Lung (tissue), 12 donors: ENCODE data around the gene PARVA. TPM values are rescaled to one million over a fixed set of nuclear protein-coding genes. Genes with fewer than 3 reads are reported as not detected.

Experiments used
- ATAC-seq: fragments of 200-7000 bp; cut with Tn5 transposase; one replicate; pipeline ENCODE4 v1.9.1; 2020; ENCODE audit warnings: moderate number of reproducible peaks; ENCODE audit not compliant: insufficient read depth, low FRiP score
- DNase-seq, 3 donors: peaks; one replicate each; pipeline ENCODE4 v3.0.0-alpha.2; 2013 to 2017
- H3K27ac ChIP-seq, 2 donors: one replicate each; pipeline ENCODE4 v1.5.1; 2013; ENCODE audit warnings: mild to moderate bottlenecking in 2 of 2, moderate library complexity in 2 of 2, control low read depth in 1 of 2, inconsistent platforms in 1 of 2, low read depth in 1 of 2, low read length in 1 of 2
- H3K27me3 ChIP-seq, 3 donors: one replicate each; pipeline ENCODE4 v1.5.1; 2013; ENCODE audit warnings: low read length in 2 of 3; ENCODE audit not compliant: control insufficient read depth in 3 of 3, insufficient read depth in 3 of 3
- H3K36me3 ChIP-seq, 4 donors: one replicate each; pipeline ENCODE4 v1.5.1; 2013; ENCODE audit warnings: low read length in 4 of 4, mild to moderate bottlenecking in 1 of 4, moderate library complexity in 1 of 4; ENCODE audit not compliant: control insufficient read depth in 4 of 4, insufficient read depth in 4 of 4
- H3K4me1 ChIP-seq, 5 donors: one replicate each; pipeline ENCODE4 v1.5.1; 2013; ENCODE audit warnings: low read length in 5 of 5, mild to moderate bottlenecking in 2 of 5, moderate library complexity in 1 of 5; ENCODE audit not compliant: control insufficient read depth in 5 of 5, insufficient read depth in 5 of 5
- H3K4me3 ChIP-seq: one replicate; pipeline ENCODE4 v1.5.1; 2013; ENCODE audit warnings: mild to moderate bottlenecking, control low read depth, moderate library complexity
- H3K9ac ChIP-seq, 2 donors: one replicate each; pipeline ENCODE4 v1.5.1; 2013; ENCODE audit warnings: low read length in 2 of 2, control low read depth in 1 of 2; ENCODE audit not compliant: insufficient read depth in 1 of 2
- H3K9me3 ChIP-seq, 4 donors: one replicate each; pipeline ENCODE4 v1.5.1; 2013; ENCODE audit warnings: low read length in 3 of 4, mild to moderate bottlenecking in 1 of 4, moderate library complexity in 1 of 4; ENCODE audit not compliant: control insufficient read depth in 4 of 4, insufficient read depth in 3 of 4
- CTCF ChIP-seq: IDR thresholded peaks from 2 replicates; pipeline ENCODE4 v1.5.1; 2012; ENCODE audit warnings: mild to moderate bottlenecking; ENCODE audit errors: control extremely low read depth, extremely low read depth
- WGBS, 2 donors: extraction: QIAGEN DNeasy Blood & Tissue Kit; methylation state at CpG; one replicate each; pipeline ENCODE4 v1.1.7; 2013; 5-methylcytosine and 5-hydroxymethylcytosine counted together
- polyA plus RNA-seq, 2 donors: library from polyadenylated mRNA; stranded (reverse); fragments of 200-250 nt; gene quantifications; one replicate each; pipeline ENCODE4 v1.2.1, GENCODE V29; 2013
- total RNA-seq, 2 donors: library from RNA; depleted of rRNA in 1 of 2; stranded (reverse); fragments of >200 nt in 1 of 2; gene quantifications; one replicate each; pipeline ENCODE4 v1.2.1, GENCODE V29; 2014 to 2021
- donor health status: control.
- donor health status: control.
- donor health status: Bipolar disorder and iron deficiency.
- donor health status: healthy.
- donor health status: DM: yes; HTN: yes; CAD: no.

PARVA gene
- total and polyA plus RNA-seq, 4 donors: 19.9 to 71.6 (median 36.2) TPM

DNA sequence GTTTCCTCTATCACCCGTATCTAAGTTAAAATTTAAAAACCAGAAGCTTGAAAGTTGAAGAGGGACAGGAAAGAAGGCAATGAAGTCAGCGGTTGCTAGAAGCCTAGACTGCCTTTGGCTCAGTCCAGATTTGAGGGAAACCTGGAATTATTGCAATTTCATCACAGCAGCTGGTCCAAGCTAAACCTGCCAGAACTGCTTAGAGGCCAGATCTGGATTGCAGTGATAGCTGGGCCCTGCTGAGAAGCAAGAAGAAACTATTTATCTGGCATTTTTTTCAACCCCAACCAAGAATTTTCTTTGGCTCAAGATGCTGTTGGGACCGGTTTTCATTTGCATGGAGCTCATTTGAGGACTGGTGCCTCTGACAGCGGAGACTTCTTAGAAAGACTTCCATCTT, 175.3 kb downstream of the PARVA start:
- no peaks in the 10 kb centered on the region for H3K36me3 ChIP-seq
- H3K27me3 ChIP-seq: no peaks in the 10 kb centered on the region
- TF ChIP-seq CTCF: no peak
- WGBS, 2 donors: 77 to 79% methylated on average over 4 of the region's 4 CpGs
- peaks cover 2 to 47% (median 13%) of the 10 kb centered on the region in 5 donors for H3K4me1 ChIP-seq
- H3K27ac ChIP-seq: no peak overlapping the region
- H3K9me3 ChIP-seq: no peaks in the 10 kb centered on the region
- no peak overlapping the region for H3K4me3 ChIP-seq
- H3K9ac ChIP-seq: no peak overlapping the region
- peak; percentile 81 to 94 (median 92) for DNase-seq
- no peak for ATAC-seq

DNA sequence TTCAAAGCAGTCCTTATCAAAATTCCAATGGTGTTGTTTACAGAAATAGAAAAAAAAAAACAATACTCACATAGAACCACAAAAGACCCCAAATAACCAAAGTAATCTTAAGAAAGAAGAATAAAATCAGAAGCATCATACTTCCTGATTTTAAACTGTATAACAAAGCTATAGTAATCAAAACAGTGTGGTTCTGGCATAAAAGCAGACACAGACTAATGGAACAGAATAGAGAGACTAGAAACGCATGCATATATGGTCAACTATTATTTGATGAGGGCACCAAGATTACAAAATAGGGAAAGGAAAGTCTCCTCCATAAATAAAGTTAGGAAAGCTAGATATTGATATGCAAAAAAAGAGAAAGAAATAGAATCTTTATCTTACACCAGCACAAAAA, 176.8 kb downstream of the PARVA start:
- H3K27ac ChIP-seq: no peak overlapping the region
- no peak overlapping the region for H3K9ac ChIP-seq
- no peaks in the 10 kb centered on the region for H3K9me3 ChIP-seq
- no peaks in the 10 kb centered on the region for H3K36me3 ChIP-seq
- TF ChIP-seq CTCF: no peak
- 0% methylated on average over 1 of the region's 1 CpG for WGBS, 2 donors
- DNase-seq: no peak
- no peaks in the 10 kb centered on the region for H3K27me3 ChIP-seq
- H3K4me1 ChIP-seq: peaks cover 2 to 42% (median 17%) of the 10 kb centered on the region in 5 donors
- no peak overlapping the region for H3K4me3 ChIP-seq
- no peak for ATAC-seq

- Histone ChIP-seq H3K4me3 (no peak overlapping the region), H3K9ac (no peak overlapping the region), H3K27me3 (no peaks in the 10 kb centered on the region), H3K27ac (peak overlapping the region; percentile 4 to 17), H3K4me1 (peaks cover 2 to 42% (median 17%) of the 10 kb centered on the region in 5 donors), H3K36me3 (no peaks in the 10 kb centered on the region), H3K9me3 (no peaks in the 10 kb centered on the region)
- ATAC-seq: no peak
- 50 to 53% methylated on average over 3 of the region's 3 CpGs for WGBS, 2 donors
- peak in 2 of 3 donors; percentile 64 to 73 for DNase-seq
- TF ChIP-seq CTCF: no peak
Measured at GRCh38 chr11:12556155-12556554, 178.8 kb downstream of the PARVA start.

DNA sequence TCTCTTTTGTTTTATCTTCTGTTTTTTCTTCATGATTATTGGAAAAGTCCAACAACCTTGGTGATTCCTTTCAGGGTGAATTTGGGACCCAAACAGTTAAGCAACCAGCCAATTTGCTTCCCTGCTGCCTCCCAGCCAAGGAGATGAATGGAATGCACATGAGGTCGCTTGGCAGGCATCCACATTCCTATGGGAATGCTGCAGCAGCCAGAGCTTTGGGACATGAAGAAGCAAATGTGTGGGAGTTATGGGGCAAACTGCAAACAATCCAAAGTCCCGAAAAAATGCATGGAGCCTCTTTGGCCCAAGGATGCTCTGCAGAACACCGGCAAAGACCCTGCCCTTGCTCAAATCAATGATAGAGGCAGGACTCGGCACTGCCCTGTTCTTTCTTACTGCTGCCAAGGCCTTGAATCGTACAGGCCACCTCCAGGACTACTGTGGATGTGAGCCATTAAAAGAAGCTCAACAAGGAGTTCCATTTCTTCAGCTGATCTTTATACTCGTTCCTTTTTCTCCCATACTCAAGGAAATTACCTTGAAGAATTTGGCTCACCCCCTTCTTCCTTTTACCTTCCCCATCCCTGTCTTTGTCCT, 179.5 kb downstream of the PARVA start:
- H3K4me3 ChIP-seq: no peak overlapping the region
- no peaks in the 10 kb centered on the region for H3K36me3 ChIP-seq
- H3K9me3 ChIP-seq: no peaks in the 10 kb centered on the region
- TF ChIP-seq CTCF: no peak
- peak overlapping the region in 1 of 2 donors; percentile 47 for H3K27ac ChIP-seq
- peak; percentile 95 to 98 (median 98) for DNase-seq
- H3K9ac ChIP-seq: no peak overlapping the region
- WGBS, 2 donors: 32 to 49% methylated on average over 6 of the region's 6 CpGs
- peaks cover 2 to 42% (median 17%) of the 10 kb centered on the region in 5 donors for H3K4me1 ChIP-seq
- no peaks in the 10 kb centered on the region for H3K27me3 ChIP-seq
- ATAC-seq: peak; percentile 49
